GM18517 (cell line): ENCODE measurements around the gene ZKSCAN5.

ENCODE experiments used
- ATAC-seq: cut with Tn5 transposase; IDR thresholded peaks from one replicate; pipeline ENCODE4 v1.9.1; 2021; ENCODE audit warnings: mild to moderate bottlenecking, moderate library complexity; ENCODE audit not compliant: unreplicated experiment

Gene ZKSCAN5

DNA sequence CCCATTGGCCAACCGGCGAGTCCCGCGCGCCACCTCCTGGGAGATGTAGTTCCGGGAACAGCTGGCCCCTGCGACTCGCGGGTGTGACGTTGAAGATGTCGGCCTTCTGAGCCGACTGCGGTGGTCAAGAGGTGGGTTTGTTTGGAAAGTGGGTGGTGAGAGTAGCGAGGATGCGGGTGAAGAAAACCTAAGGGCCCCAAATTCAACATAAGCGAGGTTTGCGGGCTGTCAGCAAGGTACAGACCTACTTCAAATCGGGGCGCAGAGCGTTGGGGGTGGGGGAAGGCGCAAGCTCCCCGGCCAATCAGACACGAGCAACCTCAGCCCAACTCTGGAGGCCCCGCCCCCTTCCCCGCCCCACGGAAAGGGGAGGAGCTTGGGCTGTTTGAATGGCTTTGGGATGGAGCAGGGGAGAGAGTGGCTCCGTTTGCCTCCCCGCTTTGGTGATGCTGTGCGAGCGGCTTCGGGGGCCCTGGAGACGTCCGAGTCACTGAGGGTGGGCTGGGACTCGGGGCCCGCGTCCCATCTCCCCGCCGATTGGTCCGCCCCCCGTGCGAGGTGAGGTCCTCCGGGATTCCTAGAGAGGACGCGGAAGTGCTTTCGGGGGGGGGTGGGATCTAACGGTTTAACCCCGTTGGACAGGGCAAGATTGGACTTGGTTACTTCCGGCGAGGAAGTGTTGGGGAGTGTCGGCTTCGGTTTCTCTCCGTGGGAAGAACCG lies at the start of gene ZKSCAN5:
ZKSCAN5 (plus strand) TSS at position 60 of the 721 bp plus-strand sequence. CDS start 1,383 bp downstream, outside the sequence.
- ATAC-seq = peak; percentile 63

DNA sequence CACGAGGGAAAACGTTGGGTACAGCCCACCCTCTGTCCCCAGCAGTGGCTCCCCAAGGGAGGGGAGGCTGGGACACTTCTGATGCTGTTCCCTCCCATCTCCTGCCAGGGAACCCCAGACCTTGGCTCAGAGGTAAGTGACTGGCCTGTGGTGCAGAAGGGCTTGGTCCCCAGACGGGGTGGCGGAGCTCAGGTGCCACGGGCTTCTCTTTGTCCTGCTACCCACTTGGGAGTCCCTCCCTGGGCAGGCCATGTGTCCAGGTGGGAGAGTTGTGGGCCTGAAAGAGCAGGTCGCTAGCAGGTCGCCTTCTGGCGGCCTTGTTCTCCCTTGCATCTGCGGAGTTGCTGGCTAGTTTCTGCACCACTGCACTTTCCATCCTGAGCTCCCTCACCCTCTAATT lies 48.6 kb upstream of the ZKSCAN5 start:
- no peak for ATAC-seq

DNA sequence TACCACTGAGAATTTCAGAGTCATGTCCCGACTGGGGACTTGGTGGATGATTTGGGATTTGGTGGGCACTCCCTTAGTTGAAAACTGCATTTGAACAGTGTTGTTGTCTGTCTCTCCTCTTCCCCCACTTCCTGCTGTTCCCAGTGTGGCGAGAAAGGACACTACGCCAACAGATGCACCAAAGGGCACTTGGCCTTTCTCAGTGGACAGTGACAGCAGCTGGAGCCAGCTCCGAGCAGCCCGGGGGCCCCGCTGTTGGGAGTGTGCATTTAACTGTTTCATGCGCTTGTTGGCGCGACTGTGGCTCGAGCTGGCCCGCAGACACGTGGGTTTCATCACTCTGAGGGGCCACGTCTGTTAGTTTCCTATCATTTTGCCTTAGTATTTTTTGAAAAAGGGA lies 48.2 kb upstream of the ZKSCAN5 start:
- ATAC-seq = no peak

DNA sequence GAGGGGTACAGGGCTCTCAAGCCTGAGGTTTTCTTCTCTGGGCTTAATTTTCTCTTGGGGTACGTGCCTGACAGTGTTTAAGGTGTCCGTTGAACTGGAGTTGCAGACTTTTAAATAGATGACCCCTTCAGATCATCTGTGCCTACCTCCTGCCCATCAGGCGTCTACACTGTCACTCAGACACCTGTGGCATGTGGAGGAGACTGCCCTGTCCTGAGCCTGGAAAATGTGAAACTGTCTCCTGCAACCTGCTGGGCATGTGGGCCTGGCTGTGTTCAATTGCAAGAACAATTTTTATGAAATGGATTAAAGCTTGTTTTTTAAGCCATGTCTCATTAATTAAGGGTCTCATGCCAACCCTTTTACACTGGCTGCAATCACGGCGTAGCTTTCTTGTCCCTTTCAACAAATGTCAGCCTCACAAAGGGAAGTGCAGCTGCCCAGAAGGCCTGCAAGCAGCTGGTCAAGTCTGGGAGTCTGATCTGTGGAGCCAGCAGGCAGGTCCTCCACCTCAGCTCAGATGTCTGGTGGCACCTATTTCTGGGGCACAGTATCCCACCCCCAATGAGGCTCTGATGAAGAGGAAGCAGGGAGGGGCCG lies 47.3 kb upstream of the ZKSCAN5 start:
- no peak for ATAC-seq

DNA sequence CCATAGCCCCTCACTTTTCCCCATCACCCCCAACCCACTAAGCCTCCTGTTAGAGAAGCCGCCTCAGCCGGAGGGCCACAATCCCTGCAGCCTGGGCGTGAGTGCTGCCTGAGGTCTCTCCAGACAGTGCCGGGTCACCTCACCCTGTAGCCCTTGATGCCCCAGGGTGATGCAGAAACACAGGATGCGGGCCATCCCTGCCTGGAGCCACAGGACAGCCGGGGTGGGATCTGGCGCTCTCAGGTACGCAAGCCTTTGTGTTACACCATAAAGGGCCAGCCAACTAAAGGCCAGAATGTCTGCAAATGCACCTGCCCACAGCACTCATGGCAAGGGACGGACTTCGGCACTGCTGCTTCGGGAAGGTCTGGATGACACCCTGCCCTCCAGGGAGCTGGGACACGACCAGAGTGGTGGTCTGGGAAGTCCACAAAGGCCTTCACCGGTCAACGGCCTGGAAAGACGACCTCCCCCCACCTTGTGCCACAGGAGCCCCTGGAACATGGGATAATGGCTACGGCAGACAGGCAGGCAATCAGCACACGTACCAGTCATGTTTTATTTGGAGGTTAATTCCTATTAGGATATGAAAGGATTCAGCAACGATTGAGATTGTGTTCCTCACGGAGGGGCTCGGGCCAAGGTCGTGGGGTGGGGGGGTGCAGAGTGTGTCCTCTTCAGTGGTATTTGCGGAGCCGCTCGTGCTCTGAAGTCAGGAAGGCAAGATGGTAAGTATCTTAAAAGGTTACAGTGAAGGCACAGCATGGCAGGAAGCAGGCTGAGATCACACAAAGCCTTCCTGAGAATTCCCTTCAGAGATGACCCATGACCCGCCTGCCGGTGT lies 46.6 kb upstream of the ZKSCAN5 start:
- ATAC-seq = no peak

DNA sequence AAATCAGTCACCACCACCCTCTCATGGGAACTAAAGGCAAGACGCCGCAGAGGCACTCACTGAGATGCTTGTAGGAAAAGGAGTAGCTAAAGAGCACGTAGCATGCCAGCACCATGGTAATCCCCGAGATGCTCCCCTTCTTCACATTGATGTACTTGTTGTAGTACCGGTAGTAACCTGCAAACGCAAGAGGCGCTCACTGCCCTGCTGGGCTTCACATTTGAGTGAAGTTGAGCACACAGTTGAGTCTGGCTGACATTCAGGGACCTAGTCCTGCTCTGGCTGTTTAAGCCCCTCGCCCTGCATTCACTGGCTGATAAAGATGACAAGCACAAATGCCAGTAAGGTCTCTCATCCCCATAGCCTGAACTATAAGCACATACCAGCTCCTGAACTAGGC lies 45.4 kb upstream of the ZKSCAN5 start:
- ATAC-seq = no peak

DNA sequence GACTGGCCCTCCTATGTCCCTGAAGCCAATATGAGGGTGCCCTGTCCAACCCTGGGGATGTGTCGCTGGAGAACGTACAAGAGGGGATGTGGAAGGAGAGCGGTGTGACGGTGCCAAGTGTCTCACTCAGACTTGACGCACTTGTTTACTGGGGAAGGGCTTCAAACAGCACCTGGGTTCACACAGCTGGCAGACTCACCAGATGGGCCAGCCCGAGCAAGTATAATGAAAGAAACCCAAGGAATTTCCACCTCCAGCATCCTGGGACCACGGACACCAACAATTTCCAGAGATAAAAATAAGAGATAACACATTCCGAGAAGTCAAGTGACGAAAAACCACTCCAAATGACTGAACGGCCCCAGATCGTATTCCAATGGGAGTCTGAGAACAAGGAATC lies 43.8 kb upstream of the ZKSCAN5 start:
- ATAC-seq = no peak

DNA sequence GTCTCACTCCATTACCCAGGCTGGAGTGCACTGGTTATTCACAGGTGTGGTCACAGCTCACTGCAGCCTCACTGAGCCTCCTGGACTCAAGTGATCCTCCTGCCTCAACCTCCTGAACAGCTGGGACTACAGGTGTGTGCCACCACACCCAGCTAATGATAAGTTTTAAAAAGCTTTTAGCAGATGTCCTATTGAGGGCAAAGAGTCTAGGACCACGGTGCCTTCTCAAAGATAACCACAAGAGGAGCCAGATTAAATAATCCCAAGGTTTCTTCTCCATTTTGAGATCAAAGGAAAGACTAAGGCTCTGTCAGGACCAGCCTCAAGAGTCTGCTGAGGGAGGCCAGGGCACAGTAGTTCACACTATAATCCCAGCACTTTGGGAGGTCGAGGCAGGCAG lies 43.2 kb upstream of the ZKSCAN5 start:
- ATAC-seq = no peak

DNA sequence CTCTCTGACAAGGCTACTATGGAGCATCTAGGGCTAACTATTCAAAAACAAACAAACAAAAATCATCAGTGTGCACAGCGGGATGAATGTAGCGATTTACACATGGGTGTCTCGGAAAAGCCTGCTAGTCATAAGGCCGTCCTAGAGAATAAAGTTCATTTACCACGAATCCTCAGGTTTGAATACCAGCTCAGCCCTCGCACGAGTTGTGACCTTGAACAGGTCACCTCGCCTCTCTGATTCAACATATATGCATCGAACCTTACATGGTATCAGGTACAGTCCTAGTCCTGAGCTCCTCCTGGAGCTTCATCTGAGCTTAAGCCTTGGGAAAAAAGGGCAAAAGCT lies 39.1 kb upstream of the ZKSCAN5 start:
- no peak for ATAC-seq

DNA sequence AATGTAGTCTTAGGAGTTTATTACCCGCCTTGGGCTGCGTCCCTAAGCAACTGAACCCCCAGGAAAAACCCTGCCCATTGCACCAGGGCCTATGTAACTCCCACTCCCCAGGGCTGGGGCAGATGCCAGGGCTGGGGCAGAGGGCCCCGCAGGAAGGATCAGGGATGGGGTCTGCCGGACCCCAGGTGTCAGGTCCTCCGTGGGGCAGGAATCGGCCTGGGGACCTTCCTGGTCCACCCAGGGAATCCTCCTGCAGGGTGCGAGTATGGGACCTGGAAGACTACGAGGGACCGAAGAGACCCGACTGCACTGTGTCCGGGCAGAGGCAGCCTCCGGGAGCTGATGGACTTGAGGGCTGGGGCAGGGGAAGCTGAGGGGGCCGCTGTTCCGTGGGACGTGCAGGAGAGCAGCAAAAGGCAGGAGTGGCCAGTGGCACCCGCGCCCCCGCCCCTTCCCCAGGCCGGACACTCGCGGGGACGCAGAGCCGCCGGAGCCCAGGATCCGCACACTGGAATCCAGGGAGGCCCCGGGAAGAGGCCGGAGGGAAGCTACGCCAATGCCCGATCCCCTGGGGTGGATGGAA lies 36.0 kb upstream of the ZKSCAN5 start:
- ATAC-seq = no peak

DNA sequence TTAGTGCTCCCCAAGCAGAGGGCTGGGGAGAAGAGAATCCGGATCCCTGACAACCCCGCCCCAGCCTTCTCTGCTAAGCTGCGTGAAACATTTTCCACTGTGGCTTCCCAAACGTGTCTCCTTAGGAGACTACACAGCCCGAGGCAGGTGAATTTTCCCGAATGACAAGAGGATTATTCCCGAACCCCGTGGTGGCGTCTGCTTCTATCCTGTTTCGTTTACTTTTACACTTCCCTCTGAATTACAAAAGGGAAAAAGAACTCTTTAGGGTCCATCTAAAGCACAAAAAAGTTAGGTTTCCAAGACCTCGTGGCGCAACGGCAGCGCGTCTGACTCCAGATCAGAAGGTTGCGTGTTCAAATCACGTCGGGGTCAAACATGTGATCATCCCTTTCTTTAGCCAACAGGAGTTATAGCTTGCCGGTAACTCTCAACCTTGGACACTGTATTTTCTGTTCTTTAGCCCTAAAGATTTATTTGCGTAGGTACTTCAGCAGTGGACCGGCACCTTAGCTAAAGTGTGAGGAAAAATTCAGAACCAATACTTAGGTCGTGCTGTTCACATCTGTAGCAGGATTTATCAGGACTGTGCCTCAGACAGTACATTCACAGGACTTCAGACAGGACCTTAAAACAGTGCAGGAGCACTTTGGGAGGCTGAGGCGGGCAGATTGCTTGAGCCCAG lies 34.9 kb upstream of the ZKSCAN5 start:
- no peak for ATAC-seq

DNA sequence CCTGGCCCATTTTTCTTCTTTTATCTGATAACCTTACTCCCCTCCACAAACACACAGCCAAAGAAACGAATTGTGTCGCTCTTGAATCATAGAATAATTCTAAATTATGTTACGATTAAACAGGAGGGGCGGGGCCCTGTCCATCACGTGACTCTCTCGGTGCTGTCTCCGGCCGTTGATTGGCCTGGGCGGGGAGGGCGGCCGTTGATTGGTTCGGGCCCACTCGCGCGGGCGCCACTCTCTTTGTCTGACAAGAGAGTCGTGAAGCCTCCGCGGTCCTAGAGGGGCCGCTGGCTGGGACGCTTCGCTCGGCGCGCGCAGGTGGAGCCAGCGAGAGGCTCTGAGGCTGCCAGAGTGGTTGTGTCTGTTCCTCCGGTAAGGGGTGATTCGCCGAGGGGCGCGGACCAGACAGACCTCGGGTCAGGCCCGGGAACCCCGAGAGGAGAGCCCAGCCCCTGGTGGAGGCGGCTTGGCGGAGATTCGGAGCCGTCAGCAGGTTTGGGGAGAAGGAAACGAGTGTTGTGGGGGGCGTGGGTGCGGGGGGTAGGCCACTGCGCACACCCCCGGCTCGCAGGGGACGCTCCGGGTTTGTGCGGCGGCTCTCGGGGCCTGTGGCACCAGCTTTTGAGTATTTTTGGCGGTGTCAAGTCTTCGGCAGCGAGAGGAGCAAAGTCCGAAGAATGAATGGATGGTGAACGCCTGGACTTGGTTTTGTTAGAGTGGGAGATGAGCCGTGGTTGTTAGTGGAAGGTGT lies 31.7 kb upstream of the ZKSCAN5 start, which contains the start of gene ZNF789:
ZNF789 (plus strand) TSS at position 330 of the 754 bp plus-strand sequence. CDS start 3,567 bp downstream, outside the sequence.
- peak; percentile 73 for ATAC-seq

DNA sequence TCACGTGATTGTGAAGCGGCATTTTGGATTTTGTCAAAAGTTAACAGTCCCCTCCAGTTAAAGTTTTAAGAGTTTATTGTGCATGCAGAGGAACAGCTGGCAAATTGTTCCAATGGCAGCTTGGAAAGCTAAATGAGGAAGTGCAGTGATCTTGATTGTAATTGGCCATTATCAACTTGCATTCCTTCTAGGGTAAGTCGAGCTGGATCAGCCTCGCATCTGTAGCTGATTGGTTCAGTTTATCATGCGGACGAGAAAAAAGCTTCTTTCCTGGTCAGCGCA lies 31.2 kb upstream of the ZKSCAN5 start:
- ATAC-seq = peak; percentile 8

DNA sequence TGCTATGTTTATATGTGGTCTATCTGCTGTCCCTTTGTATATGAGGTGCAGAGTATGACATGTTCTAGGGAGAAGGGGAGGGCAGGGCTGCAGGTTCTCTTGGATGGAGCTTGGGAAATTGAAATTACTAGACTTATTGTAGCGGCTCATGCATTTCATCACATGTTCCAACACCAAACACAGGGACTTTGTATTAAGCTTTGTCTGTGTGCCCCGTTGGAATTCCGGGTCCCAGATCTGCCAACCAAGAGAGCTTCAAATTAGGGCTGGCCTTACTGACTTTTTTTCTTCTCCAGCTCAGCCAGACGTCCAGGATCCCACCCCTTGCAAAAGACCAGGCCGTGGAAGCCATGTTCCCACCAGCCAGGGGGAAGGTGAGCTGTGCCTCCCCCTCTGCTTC lies 28.4 kb upstream of the ZKSCAN5 start:
- no peak for ATAC-seq

DNA sequence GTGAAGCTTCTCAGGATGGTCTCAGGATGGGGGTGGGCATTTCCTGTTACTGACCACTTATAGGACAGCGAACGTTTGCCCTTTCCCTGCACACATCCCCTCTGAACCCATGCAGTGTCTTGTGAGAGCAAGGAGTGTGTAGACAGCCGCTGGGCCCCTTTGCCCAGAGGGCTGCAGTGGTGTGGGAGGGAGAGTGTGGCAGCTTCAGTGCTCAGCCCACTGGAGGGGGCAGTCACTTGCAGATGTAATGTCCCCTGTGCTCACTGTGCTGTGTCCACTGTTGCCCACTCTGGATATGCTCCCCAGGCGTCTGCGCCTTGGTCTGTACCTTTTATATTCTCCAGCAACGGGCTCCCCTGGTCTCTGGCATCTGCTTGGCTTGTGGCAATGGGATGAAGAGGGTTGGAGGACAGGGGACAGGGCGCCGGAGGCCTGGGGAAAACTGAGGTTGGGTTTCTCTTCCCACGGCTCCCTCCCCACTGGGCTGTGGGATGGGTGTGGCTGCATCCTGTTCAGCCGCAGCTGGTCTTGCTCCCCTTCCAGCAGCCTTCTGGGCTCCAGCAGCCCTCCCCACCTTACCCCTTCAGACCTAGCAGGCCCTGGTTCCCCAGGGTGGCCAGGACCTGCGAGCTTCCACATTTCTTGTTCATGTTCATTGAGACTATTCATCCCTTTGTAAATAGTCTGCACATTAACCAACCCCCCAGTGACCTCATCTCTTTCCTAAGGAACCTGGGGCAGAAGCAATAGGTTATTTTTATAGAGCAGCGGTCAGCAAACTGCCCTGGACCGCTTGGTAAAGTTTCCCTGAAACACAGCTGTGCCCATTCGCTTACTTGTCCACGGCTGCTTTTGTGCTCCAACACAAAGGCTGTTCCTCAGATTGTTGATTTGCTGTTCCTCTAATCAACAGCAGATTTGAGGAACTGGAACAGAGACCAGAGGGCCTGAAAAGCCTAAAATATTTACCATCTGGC lies 25.7 kb upstream of the ZKSCAN5 start:
- ATAC-seq = no peak

DNA sequence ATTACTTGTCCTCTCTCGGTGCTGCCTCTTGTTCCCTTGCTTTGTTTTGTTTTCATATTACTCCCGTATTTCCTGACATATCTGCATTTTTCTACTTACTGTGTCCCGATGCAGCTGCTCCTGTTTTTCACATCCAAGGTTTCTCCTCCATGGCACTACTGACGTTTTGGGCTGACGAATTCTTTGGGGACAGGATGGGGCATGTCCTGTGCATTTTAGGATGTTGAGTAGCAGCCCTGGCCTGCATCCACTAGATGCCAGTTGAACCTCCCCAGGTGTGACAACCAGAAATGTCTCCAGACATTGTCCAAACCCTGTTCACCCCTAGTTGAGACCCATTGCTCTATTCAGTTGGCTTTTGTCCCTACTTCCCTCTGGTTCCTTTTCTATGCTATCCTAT lies 19.4 kb upstream of the ZKSCAN5 start:
- ATAC-seq = no peak

DNA sequence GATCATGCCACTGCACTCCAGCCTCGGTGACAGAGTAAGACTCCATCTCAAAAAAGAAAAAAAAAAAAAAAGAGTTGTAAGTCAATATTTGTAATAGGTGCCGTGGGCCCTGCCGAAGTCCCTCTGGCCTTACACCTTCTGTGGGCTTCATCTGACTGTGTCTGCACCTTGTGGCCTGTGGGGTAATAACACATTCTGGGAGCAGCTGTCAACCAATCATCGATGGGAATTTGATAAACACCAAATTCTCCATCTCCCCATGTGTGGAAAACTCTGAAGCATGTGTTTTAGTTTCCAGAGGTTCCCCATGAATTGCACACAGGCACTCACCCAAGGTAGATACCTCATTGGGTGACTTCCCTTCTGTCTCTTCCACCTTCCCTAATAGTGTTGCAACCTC lies 15.2 kb upstream of the ZKSCAN5 start:
- ATAC-seq = no peak

DNA sequence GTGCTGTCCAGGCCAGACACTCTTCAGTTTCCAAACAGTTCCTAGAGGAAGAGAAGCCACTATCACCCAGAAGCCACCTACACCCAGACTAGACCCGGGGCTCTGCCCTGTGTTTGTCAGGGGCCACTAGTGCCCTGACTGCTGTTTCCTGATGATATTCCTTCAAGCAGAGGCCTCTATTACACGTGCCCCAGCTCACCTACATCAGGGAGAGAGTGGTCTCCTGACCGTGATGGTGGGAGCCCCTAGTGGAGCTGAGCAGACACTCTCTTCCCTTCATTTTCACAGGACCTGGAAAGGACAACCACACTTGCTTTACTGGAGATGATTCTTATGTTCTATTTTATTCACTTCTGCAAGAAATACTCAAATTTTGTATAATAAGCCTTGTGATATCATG lies 13.6 kb upstream of the ZKSCAN5 start:
- no peak for ATAC-seq

DNA sequence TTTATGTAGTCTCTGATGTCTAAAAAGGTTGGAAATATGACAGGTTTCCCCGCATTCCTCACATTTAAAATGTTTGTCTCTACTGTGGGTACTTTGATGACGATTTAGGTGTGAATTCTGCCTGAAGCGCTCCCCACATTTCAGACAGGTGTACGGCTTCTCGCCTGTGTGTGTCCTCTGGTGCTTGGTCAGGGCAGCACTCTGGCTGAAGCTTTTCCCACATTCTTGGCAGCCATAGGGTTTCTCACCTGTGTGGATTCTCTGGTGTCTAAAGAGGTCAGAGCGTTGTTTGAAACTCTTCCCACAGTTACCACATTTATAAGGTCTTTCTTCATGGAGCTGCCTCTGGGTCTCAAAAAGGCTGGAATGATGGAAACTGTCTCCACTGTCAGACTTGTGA lies 10.6 kb upstream of the ZKSCAN5 start:
- ATAC-seq = no peak
